Measurements from ENCODE around the gene KIF1A.

The KIF1A gene

GRCh38 chr2:240732911-240733622 lies 87.0 kb downstream of the KIF1A start:
- no peak for TF ChIP-seq SIN3A (IDR thresholded peaks at IDR 0.05; ENCODE audit: borderline replicate concordance, insufficient read depth, low read length)
- TF ChIP-seq REST (IDR thresholded peaks at IDR 0.05; ENCODE audit: insufficient read depth in 1 of 2, low read depth in 2 of 2, low read length in 2 of 2) = no peak
- no peak for TF ChIP-seq POLR2AphosphoS5 (IDR thresholded peaks at IDR 0.05; ENCODE audit: low read depth, low read length)
- TF ChIP-seq FOXP2 (optimal IDR thresholded peaks at IDR 0.05; ENCODE audit: borderline replicate concordance, extremely low read depth, extremely low read length, insufficient read depth) = no peak
- no peak for TF ChIP-seq TAF1 (IDR thresholded peaks at IDR 0.05; ENCODE audit: borderline replicate concordance, insufficient read depth, low read length)

GRCh38 chr2:240732184-240732583 lies 87.8 kb downstream of the KIF1A start:
- no peak for TF ChIP-seq POLR2AphosphoS5 (IDR thresholded peaks at IDR 0.05; ENCODE audit: low read depth, low read length)
- no peak for TF ChIP-seq SIN3A (IDR thresholded peaks at IDR 0.05; ENCODE audit: borderline replicate concordance, insufficient read depth, low read length)
- no peak for TF ChIP-seq TAF1 (IDR thresholded peaks at IDR 0.05; ENCODE audit: borderline replicate concordance, insufficient read depth, low read length)
- TF ChIP-seq REST (IDR thresholded peaks at IDR 0.05; ENCODE audit: insufficient read depth in 1 of 2, low read depth in 2 of 2, low read length in 2 of 2) = no peak
- TF ChIP-seq FOXP2 (optimal IDR thresholded peaks at IDR 0.05; ENCODE audit: borderline replicate concordance, extremely low read depth, extremely low read length, insufficient read depth) = no peak

- TF ChIP-seq FOXP2 (optimal IDR thresholded peaks at IDR 0.05; ENCODE audit: borderline replicate concordance, extremely low read depth, extremely low read length, insufficient read depth) (no peak), REST (IDR thresholded peaks at IDR 0.05; ENCODE audit: insufficient read depth in 1 of 2, low read depth in 2 of 2, low read length in 2 of 2) (no peak)
Measured at GRCh38 chr2:240731178-240731545, 88.9 kb downstream of the KIF1A start.

GRCh38 chr2:240730501-240731177 lies 89.4 kb downstream of the KIF1A start:
- TF ChIP-seq FOXP2 (optimal IDR thresholded peaks at IDR 0.05; ENCODE audit: borderline replicate concordance, extremely low read depth, extremely low read length, insufficient read depth) (no peak), SIN3A (IDR thresholded peaks at IDR 0.05; ENCODE audit: borderline replicate concordance, insufficient read depth, low read length) (no peak), TAF1 (IDR thresholded peaks at IDR 0.05; ENCODE audit: borderline replicate concordance, insufficient read depth, low read length) (no peak)

- TF ChIP-seq FOXP2 (optimal IDR thresholded peaks at IDR 0.05; ENCODE audit: borderline replicate concordance, extremely low read depth, extremely low read length, insufficient read depth) (no peak), TAF1 (IDR thresholded peaks at IDR 0.05; ENCODE audit: borderline replicate concordance, insufficient read depth, low read length) (no peak), SIN3A (IDR thresholded peaks at IDR 0.05; ENCODE audit: borderline replicate concordance, insufficient read depth, low read length) (no peak), REST (IDR thresholded peaks at IDR 0.05; ENCODE audit: insufficient read depth in 1 of 2, low read depth in 2 of 2, low read length in 2 of 2) (no peak), POLR2AphosphoS5 (IDR thresholded peaks at IDR 0.05; ENCODE audit: low read depth, low read length) (no peak)
Measured at GRCh38 chr2:240728827-240729226, 91.2 kb downstream of the KIF1A start.
